ENCODE data around the gene ZNF26.
"Not testable (repeated sequence)": the region's sequence is repeated elsewhere in the genome, so short reads cannot be mapped to it uniquely, and the experiment has no call there.

The ZNF26 gene, protein sequence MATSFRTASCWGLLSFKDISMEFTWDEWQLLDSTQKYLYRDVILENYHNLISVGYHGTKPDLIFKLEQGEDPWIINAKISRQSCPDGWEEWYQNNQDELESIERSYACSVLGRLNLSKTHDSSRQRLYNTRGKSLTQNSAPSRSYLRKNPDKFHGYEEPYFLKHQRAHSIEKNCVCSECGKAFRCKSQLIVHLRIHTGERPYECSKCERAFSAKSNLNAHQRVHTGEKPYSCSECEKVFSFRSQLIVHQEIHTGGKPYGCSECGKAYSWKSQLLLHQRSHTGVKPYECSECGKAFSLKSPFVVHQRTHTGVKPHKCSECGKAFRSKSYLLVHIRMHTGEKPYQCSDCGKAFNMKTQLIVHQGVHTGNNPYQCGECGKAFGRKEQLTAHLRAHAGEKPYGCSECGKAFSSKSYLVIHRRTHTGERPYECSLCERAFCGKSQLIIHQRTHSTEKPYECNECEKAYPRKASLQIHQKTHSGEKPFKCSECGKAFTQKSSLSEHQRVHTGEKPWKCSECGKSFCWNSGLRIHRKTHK

DNA sequence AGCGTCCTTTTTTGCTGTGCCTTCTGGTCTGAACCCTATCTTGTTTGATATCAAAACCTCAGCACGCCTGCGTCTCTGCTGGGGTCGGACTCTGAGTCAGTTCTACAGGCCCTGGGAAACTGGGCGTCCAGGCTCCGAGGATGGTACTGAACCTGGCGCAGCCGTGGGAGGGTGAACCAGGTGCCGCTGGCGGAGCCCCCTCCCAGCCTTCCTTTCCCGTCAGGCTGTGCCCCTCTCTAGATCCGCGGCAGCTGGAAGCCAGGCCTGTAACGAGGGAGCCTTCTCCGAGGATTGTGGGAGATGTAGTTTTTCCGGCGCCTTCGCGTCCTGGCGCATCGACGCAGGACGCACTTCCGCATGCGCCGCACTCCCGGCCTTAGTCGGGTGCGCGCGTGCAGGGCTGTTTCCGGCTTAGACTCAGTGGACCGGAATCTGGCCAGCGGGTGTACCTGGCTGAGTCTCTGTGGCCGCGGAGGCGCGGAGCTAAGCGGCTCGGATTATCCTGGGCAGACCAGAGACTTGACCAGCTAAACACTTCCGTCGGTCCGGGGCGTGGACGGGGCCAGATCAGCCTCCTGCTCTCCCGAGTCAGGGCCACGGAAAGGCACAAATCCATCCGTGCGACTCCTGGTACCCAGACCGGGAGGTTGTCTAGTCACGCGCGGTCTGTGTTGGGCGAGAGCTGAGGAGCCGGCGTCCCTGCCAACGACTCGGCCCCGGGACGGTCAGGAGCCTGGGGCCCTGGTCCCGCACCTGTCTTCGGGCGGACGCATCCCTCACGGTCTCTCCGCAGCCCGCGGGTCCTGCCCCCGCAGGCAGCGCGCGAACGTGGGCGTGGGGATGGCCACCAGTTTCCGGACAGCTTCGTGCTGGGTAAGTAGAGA, at the start of gene ZNF26:
TSS of gene ZNF26 (plus strand) at position 367 of the 884 bp plus-strand sequence. CDS start at position 841, 474 bp downstream.
- H3K4me3 ChIP-seq (ENCODE audit: low read depth, low read length), result peak within 1 kb of the TSS; percentile 77
- TF ChIP-seq, protein P1, sequence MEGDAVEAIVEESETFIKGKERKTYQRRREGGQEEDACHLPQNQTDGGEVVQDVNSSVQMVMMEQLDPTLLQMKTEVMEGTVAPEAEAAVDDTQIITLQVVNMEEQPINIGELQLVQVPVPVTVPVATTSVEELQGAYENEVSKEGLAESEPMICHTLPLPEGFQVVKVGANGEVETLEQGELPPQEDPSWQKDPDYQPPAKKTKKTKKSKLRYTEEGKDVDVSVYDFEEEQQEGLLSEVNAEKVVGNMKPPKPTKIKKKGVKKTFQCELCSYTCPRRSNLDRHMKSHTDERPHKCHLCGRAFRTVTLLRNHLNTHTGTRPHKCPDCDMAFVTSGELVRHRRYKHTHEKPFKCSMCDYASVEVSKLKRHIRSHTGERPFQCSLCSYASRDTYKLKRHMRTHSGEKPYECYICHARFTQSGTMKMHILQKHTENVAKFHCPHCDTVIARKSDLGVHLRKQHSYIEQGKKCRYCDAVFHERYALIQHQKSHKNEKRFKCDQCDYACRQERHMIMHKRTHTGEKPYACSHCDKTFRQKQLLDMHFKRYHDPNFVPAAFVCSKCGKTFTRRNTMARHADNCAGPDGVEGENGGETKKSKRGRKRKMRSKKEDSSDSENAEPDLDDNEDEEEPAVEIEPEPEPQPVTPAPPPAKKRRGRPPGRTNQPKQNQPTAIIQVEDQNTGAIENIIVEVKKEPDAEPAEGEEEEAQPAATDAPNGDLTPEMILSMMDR (conservative IDR thresholded peaks at IDR 0.05; ENCODE audit: low read depth, low read length), result no peak
- DNase-seq (ENCODE audit: low read depth), result peak; percentile 93

DNA sequence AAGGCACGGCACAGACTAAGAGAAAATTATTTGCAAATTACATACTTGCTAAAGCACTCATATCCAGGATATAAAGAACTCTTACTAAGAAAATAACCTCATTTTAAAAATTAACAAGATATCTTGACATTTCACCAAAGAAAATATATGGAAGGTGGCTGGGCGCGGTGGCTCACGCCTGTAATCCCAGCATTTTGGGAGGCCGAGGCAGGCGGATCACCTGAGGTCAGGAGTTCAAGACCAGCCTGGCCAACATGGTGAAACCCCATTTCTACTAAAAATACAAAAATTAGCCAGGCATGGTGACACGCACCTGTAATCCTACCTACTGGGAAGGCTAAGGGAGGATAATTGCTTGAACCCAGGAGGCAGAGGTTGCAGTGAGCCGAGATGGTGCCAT, 49.2 kb upstream of the ZNF26 start:
- not testable (repeated sequence) for H3K4me3 ChIP-seq (ENCODE audit: low read depth, low read length); DNase-seq (ENCODE audit: low read depth)

DNA sequence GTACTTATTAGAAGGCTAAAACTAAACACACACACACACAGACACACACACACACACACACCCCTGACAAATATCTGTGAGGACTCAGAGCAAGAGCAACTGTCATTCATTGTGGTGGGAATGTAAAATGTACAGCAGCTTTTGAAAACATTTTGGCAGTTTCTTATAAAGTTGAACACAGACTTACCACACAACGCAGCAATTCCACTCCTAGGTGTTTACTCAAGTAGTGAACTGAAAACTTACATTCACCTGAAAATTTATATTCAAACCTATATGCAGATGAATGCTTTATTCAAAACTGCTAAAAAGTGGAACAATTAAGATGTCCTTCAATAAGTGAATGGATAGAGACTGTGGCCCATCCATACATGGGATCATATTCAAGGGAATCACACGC, 48.7 kb upstream of the ZNF26 start:
- no peak overlapping the region for H3K4me3 ChIP-seq (ENCODE audit: low read depth, low read length)
- no peak for DNase-seq (ENCODE audit: low read depth)
- TF ChIP-seq, protein P1 (conservative IDR thresholded peaks at IDR 0.05; ENCODE audit: low read depth, low read length), result no peak

DNA sequence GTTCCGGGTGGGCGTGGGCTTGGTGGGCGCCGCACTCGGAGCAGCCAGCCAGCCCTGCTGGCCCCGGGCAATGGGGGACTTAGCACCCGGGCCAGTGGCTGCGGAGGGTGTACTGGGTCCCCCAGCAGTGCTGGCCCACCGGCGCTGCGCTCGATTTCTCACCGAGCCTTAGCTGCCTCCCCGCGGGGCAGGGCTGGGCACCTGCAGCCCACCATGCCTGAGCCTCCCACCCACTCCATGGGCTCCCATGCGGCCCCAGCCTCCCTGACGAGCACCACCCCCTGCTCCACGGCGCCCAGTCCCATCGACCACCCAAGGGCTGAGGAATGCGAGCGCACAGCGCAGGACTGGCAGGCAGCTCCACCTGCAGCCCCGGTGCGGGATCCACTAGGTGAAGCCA, 47.4 kb upstream of the ZNF26 start:
- DNase-seq (ENCODE audit: low read depth); H3K4me3 ChIP-seq (ENCODE audit: low read depth, low read length): not testable (repeated sequence)

DNA sequence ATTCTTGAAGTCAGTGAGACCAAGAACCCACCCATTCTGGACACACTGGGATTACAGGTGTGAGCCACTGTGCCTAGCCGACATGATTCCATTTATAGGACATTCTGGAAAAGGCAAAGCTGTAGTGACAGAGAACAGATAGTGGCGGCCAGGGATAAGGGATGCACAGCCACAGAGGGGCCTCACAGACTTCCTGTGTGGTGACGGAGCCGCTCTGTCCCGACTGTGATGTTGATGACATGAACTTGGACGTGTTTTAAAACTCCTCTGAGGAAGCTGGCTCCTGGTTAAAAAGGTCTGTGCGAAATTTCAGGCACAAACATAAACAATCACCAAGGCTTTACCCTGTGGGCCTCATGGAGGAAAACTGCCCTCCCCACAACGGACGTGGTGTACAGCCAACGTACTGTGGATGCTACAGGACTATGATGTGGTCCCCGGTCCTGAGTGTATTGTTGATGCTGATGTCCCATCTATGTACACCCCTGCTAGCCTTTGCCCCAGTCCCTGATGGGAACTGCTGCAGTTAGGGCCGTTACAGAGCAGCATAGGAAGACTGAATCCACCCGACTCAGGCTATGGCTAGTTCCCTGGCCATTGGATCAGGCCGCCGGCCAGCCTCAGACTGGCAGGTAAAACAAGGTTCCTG, 46.0 kb upstream of the ZNF26 start:
- no peak for DNase-seq (ENCODE audit: low read depth)
- TF ChIP-seq, protein P1 (conservative IDR thresholded peaks at IDR 0.05; ENCODE audit: low read depth, low read length), result no peak
- no peak overlapping the region for H3K4me3 ChIP-seq (ENCODE audit: low read depth, low read length)

DNA sequence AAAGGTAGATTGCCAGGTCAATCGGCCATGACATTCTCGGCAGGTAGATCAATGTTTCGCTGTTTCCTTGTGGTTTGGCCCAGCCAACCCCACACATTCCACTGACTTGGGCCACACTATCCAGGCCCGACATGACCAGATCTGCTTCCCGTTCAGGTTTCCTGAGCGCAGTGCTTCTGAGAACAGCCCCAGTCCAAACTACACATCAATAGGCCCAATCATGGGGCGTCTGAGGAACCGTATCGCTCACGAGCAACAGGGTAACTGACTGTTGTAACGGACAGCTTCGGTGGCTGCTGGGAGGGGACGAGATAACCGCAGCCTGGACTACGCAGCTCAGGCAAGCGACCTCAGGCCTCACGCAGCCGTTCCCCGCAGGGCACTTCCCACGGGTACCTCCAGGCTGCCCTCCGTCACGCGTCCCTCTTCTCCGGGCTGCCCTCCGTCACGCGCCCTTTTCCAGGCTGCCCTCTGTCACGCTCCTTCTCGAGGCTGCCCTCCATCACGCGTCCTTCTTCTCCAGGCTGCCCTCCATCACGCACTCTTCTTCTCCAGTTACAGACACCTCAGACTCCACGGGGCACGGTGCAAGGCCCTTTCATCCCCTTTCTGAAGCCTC, 44.7 kb upstream of the ZNF26 start:
- no peak for DNase-seq (ENCODE audit: low read depth)

DNA sequence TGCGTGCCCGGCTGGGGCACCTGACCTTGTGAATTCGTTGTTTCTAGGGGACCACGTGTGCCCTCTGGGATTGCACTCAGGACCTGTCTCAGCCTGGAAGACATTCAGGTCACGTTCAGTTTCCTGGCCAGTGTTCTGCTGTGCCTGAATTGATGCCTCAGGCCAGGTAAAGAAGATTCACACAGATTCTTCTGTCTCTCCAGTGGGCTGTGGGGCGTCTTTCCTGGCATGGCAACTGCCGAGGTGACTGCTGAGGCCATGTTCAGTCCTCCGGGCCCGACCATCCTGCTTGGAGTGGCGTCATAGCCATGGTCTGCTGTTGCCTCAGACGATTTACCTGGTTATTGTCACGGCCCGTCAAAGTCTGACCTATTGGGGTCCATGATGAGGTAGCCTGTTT, 43.6 kb upstream of the ZNF26 start:
- TF ChIP-seq, protein P1 (conservative IDR thresholded peaks at IDR 0.05; ENCODE audit: low read depth, low read length), result no peak
- DNase-seq (ENCODE audit: low read depth), result no peak
- H3K4me3 ChIP-seq (ENCODE audit: low read depth, low read length), result no peak overlapping the region

More for the DNA sequence above, 44.7 kb upstream of the ZNF26 start:
- H3K4me3 ChIP-seq (ENCODE audit: low read depth, low read length), result no peak overlapping the region
- TF ChIP-seq, protein P1 (conservative IDR thresholded peaks at IDR 0.05; ENCODE audit: low read depth, low read length), result no peak
